BJ (cell line): ENCODE results near the gene MAGEB5. TPM values are rescaled to one million over a fixed set of nuclear protein-coding genes. Genes with fewer than 3 reads are reported as not detected.

Experiments used
- CTCF ChIA-PET: fragments of 350-600 bp; formaldehyde crosslinking; extraction: SDS; loops from one replicate; lab custom pipeline; 2021; ENCODE audit warnings: antibody characterized with exemption, inconsistent platforms; lab: Yijun Ruan, JAX
- POLR2A ChIA-PET: fragments of 300-600 bp; sonication (Branson Sonifier 250); formaldehyde crosslinking; extraction: SDS; loops from one replicate; lab custom pipeline; 2021; ENCODE audit warnings: antibody characterized with exemption; lab: Charles Lee
- DNase-seq: peaks from one replicate; pipeline ENCODE4 v3.0.0-alpha.2; 2011; ENCODE audit warnings: low read depth
- H3K27me3 ChIP-seq: 2 replicates; pipeline ENCODE4 v1.6.0; 2011; ENCODE audit warnings: low read length; ENCODE audit not compliant: control insufficient read depth, insufficient read depth
- H3K36me3 ChIP-seq: 2 replicates; pipeline ENCODE4 v1.5.1; 2011; ENCODE audit warnings: low read length; ENCODE audit not compliant: control insufficient read depth, insufficient read depth
- H3K4me3 ChIP-seq: 2 replicates; pipeline ENCODE4 v1.5.1; 2011; ENCODE audit warnings: low read depth, mild to moderate bottlenecking, control low read depth, low read length
- CTCF ChIP-seq: IDR thresholded peaks from 2 replicates; pipeline ENCODE4 v1.5.1; 2011; ENCODE audit warnings: low read depth, mild to moderate bottlenecking, control low read depth, inconsistent platforms, low read length, moderate library complexity; ENCODE audit not compliant: insufficient read depth
- polyA plus RNA-seq: library from polyadenylated mRNA; depleted of rRNA; stranded (reverse); fragments of >200 nt; gene quantifications from 2 replicates; pipeline ENCODE4 v1.2.3, GENCODE V29; 2011; rRNA removed

MAGEB5 gene
- polyA plus RNA-seq, 1 experiment, result not detected

GRCh38 chrX:26234177-26234576 lies 18.2 kb downstream of the MAGEB5 start:
- CTCF ChIA-PET, result no interaction called here
- POLR2A ChIA-PET, result no interaction called here
- H3K4me3 ChIP-seq, result no peak overlapping the region
- no peak for TF ChIP-seq CTCF
- DNase-seq, result no peak
- H3K36me3 ChIP-seq, result no peaks in the 10 kb centered on the region
- no peaks in the 10 kb centered on the region for H3K27me3 ChIP-seq

- ChIA-PET CTCF (no interaction called here), POLR2A (no interaction called here)
- no peak for TF ChIP-seq CTCF
Measured at GRCh38 chrX:26253526-26253925, 37.6 kb downstream of the MAGEB5 start.

GRCh38 chrX:26254436-26254835 lies 38.5 kb downstream of the MAGEB5 start:
- no peak for TF ChIP-seq CTCF
- H3K36me3 ChIP-seq, result no peaks in the 10 kb centered on the region
- CTCF ChIA-PET, result no interaction called here
- POLR2A ChIA-PET, result no interaction called here
- H3K27me3 ChIP-seq, result no peaks in the 10 kb centered on the region
- no peak overlapping the region for H3K4me3 ChIP-seq
- no peak for DNase-seq

More at GRCh38 chrX:26253526-26253925, 37.6 kb downstream of the MAGEB5 start:
- Histone ChIP-seq H3K4me3 (no peak overlapping the region), H3K36me3 (no peaks in the 10 kb centered on the region), H3K27me3 (no peaks in the 10 kb centered on the region)
- DNase-seq, result no peak

GRCh38 chrX:26262121-26262523 lies 46.2 kb downstream of the MAGEB5 start:
- no peak for DNase-seq
- Histone ChIP-seq H3K36me3 (no peaks in the 10 kb centered on the region), H3K4me3 (no peak overlapping the region), H3K27me3 (no peaks in the 10 kb centered on the region)
- CTCF ChIA-PET, result no interaction called here
- POLR2A ChIA-PET, result no interaction called here
- TF ChIP-seq CTCF, result no peak

Other genes starting within 250 kb of the MAGEB5 start
- not detected in 2 replicates for gene MAGEB18, start 77.8 kb upstream of the MAGEB5 start, polyA plus RNA-seq
- not detected in 2 replicates for gene MAGEB6B, start 55.6 kb upstream of the MAGEB5 start, polyA plus RNA-seq
- not detected in 2 replicates for gene MAGEB6, start 23.7 kb upstream of the MAGEB5 start, polyA plus RNA-seq